DOHH2 (cell line): ENCODE data around the gene SSC5D.

ENCODE experiments used
- H3F3A ChIP-seq: fragments of 200-600 bp; sonication (generic), shearing (Covaris generic); 2 replicates; pipeline ENCODE4 v1.6.0; 2016; ENCODE audit warnings: antibody characterized with exemption, mild to moderate bottlenecking; ENCODE audit not compliant: control insufficient read depth, insufficient read depth
- H3K27ac ChIP-seq: fragments of 200-600 bp; sonication (generic); 2 replicates; pipeline ENCODE4 v1.5.1; 2014; ENCODE audit warnings: low read depth, mild to moderate bottlenecking, low read length, moderate library complexity
- H3K27me3 ChIP-seq: fragments of 200-600 bp; sonication (generic); 2 replicates; pipeline ENCODE4 v1.6.1; 2014; ENCODE audit warnings: mild to moderate bottlenecking, low read length, mixed read lengths; ENCODE audit not compliant: control insufficient read depth
- H3K36me3 ChIP-seq: fragments of 200-600 bp; sonication (generic); 2 replicates; pipeline ENCODE4 v1.6.1; 2014; ENCODE audit warnings: mild to moderate bottlenecking, low read length, moderate library complexity, mixed read lengths; ENCODE audit not compliant: control insufficient read depth
- H3K4me1 ChIP-seq: fragments of 200-600 bp; sonication (generic); 2 replicates; pipeline ENCODE4 v1.6.1; 2014; ENCODE audit warnings: mild to moderate bottlenecking, low read length, mixed read lengths; ENCODE audit not compliant: control insufficient read depth
- H3K4me2 ChIP-seq: fragments of 200-600 bp; sonication (generic); 2 replicates; pipeline ENCODE4 v1.6.0; 2014; ENCODE audit warnings: mild to moderate bottlenecking, low read length, moderate library complexity
- H3K4me3 ChIP-seq: fragments of 200-600 bp; sonication (generic); 2 replicates; pipeline ENCODE4 v1.5.1; 2014; ENCODE audit warnings: mild to moderate bottlenecking, low read length, mixed read lengths
- H3K79me2 ChIP-seq: fragments of 200-600 bp; sonication (generic); 2 replicates; pipeline ENCODE4 v1.6.1; 2014; ENCODE audit warnings: mild to moderate bottlenecking, low read length, mixed read lengths; ENCODE audit not compliant: control insufficient read depth
- H3K9me2 ChIP-seq: fragments of 200-600 bp; sonication (generic); replicated peaks from 2 replicates; pipeline ENCODE4 v1.6.1; 2014; ENCODE audit warnings: mild to moderate bottlenecking, low read length, mixed read lengths; ENCODE audit not compliant: control insufficient read depth
- H3K9me3 ChIP-seq: fragments of 200-600 bp; sonication (generic); 2 replicates; pipeline ENCODE4 v1.6.1; 2014; ENCODE audit warnings: antibody characterized with exemption, low read length, mixed read lengths; ENCODE audit not compliant: control insufficient read depth, insufficient read depth
- H4K20me1 ChIP-seq: fragments of 200-600 bp; sonication (generic); 2 replicates; pipeline ENCODE4 v1.6.0; 2014; ENCODE audit warnings: low read depth, mild to moderate bottlenecking, antibody characterized with exemption, low read length, moderate library complexity; ENCODE audit not compliant: control insufficient read depth, insufficient read depth
- EZH2phosphoT487 ChIP-seq: fragments of 200-600 bp; sonication (generic); IDR thresholded peaks from 2 replicates; pipeline ENCODE4 v1.6.1; 2017; ENCODE audit warnings: borderline replicate concordance, mild to moderate bottlenecking, antibody characterized with exemption, low read length, moderate library complexity, mixed read lengths
- TF ChIP-seq, protein P1 (sequence below): fragments of 200-600 bp; sonication (generic); IDR thresholded peaks from one replicate; pipeline ENCODE4 v1.5.1; 2014; ENCODE audit warnings: antibody characterized with exemption, mild to moderate bottlenecking, low read depth, low read length; ENCODE audit not compliant: poor library complexity, severe bottlenecking

Gene SSC5D

DNA sequence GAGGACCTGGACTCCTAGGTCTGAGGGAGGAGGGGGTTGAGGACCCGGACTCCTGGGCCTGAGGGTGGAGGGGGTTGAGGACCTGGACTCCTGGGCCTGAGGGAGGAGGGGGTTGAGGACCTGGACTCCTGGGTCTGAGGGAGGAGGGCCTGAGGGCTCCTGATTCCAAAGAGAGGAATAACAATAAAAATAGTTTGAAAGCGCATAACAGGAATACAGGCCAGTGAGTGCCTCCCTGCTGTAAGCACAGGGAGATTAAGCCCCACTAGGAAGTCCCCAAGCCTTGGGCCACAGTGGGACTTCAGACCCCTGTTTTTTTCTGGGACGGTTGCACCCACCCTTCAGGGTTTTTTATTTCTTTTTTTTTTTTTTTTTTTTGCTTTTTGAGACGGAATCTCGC lies 49.9 kb downstream of the SSC5D start:
- Histone ChIP-seq H3K4me2 (no peak overlapping the region), H3K9me2 (no peaks in the 10 kb centered on the region), H3K79me2 (no peaks in the 10 kb centered on the region), H3K27me3 (no peaks in the 10 kb centered on the region), H3K36me3 (no peaks in the 10 kb centered on the region), H4K20me1 (no peaks in the 10 kb centered on the region), H3K27ac (no peak overlapping the region), H3K4me1 (no peaks in the 10 kb centered on the region), H3K4me3 (no peak overlapping the region), H3K9me3 (no peaks in the 10 kb centered on the region), H3F3A (no peaks in the 10 kb centered on the region)
- TF ChIP-seq, protein P1, sequence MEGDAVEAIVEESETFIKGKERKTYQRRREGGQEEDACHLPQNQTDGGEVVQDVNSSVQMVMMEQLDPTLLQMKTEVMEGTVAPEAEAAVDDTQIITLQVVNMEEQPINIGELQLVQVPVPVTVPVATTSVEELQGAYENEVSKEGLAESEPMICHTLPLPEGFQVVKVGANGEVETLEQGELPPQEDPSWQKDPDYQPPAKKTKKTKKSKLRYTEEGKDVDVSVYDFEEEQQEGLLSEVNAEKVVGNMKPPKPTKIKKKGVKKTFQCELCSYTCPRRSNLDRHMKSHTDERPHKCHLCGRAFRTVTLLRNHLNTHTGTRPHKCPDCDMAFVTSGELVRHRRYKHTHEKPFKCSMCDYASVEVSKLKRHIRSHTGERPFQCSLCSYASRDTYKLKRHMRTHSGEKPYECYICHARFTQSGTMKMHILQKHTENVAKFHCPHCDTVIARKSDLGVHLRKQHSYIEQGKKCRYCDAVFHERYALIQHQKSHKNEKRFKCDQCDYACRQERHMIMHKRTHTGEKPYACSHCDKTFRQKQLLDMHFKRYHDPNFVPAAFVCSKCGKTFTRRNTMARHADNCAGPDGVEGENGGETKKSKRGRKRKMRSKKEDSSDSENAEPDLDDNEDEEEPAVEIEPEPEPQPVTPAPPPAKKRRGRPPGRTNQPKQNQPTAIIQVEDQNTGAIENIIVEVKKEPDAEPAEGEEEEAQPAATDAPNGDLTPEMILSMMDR, result no peak
- no peak for TF ChIP-seq EZH2phosphoT487

DNA sequence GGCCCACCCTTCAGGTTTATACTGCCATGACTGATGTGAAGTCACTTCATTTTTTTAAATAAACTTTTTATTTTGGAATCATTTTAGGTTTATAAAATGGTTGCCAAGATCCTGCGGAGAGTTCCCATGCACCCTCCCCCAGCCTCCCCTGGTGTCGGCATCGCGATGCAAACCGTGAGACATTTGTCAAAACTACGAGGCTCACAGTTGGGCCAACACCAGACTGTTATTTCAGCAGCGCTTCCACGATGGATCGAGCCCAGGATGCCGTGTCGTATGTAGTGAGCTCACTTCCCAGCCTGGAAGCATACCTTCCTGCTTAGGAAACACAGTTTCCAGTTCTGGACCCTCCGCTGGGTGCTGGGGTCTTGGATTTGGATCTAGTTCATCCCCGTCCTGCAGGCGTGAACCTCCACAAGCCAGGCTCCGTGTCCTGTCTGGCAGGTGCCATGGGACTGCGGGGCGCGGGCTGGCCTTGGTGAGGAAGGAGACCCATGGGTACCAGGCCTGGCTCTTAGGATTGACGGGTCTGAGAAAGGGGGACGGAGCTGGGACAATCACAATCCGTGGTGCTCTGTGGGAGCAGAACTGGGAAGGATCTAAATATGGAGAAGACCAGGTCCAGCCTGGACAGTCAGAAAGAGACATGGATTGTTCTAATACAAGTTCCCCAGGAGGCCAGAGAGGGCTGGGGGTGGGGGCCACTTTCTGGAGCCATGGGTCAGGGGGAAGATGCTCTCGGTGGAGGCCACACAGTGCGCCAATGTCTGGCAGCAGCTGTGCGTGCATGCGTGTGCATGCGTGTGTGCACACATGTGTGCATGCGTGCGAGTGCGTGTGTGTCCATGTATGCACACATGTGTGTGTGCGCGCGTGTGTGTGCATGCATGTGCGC lies 51.1 kb downstream of the SSC5D start:
- no peak for TF ChIP-seq EZH2phosphoT487
- no peak overlapping the region for H3K4me3 ChIP-seq
- H3K79me2 ChIP-seq, result no peaks in the 10 kb centered on the region
- H3K27ac ChIP-seq, result no peak overlapping the region
- no peaks in the 10 kb centered on the region for H4K20me1 ChIP-seq
- no peaks in the 10 kb centered on the region for H3K9me2 ChIP-seq
- H3K27me3 ChIP-seq, result no peaks in the 10 kb centered on the region
- H3K36me3 ChIP-seq, result no peaks in the 10 kb centered on the region
- H3K4me2 ChIP-seq, result no peak overlapping the region
- H3K9me3 ChIP-seq, result no peaks in the 10 kb centered on the region
- H3F3A ChIP-seq, result no peaks in the 10 kb centered on the region
- H3K4me1 ChIP-seq, result no peaks in the 10 kb centered on the region

DNA sequence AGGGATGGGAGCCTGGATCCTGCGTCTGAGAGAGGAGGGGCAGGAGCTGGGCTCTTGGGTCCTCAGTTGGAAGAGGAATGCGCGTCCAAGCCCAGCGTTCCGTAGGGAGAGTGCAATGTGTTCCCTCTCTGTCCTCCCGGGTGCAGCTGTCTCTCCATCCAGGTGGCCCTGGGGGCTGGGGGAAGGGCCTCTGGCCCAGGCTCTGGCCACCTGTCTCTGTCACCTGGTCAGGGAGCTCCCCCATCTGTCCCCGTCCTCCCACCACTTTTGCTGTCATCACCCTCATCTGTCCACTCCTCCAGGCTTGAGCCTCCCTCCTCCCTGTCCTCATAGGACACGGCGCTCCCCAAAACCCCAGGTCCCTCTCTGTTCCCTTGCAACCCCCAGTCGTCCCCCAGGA lies 52.4 kb downstream of the SSC5D start:
- no peaks in the 10 kb centered on the region for H3K9me2 ChIP-seq
- H3K4me3 ChIP-seq, result no peak overlapping the region
- H3K27me3 ChIP-seq, result no peaks in the 10 kb centered on the region
- H3K79me2 ChIP-seq, result no peaks in the 10 kb centered on the region
- H3K27ac ChIP-seq, result no peak overlapping the region
- no peaks in the 10 kb centered on the region for H4K20me1 ChIP-seq
- H3K4me1 ChIP-seq, result no peaks in the 10 kb centered on the region
- no peak for TF ChIP-seq EZH2phosphoT487
- TF ChIP-seq, protein P1, result no peak
- H3K36me3 ChIP-seq, result no peaks in the 10 kb centered on the region
- H3F3A ChIP-seq, result no peaks in the 10 kb centered on the region
- no peaks in the 10 kb centered on the region for H3K9me3 ChIP-seq
- no peak overlapping the region for H3K4me2 ChIP-seq

DNA sequence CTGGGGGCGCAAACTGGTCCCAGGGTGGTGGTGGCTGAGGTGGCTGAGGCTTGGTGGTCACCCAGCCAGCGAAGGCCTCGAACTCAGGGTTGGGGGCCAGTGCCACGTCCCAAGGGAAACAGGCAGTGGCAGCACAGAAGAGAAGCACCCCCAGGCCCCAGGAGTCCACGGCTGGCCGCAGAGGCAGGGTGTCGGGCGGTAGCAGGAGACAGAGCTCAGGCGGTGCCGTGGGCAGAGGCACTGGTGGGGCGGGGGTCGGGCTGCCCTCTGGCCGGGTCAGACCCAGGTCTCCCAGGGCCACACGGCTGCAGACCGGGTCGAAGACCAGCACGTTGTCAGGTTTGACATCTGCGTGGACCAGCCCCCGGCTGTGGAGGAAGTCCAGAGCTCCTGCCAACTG lies 52.9 kb downstream of the SSC5D start:
- H3K27me3 ChIP-seq, result no peaks in the 10 kb centered on the region
- H3K4me2 ChIP-seq, result no peak overlapping the region
- H3K36me3 ChIP-seq, result no peaks in the 10 kb centered on the region
- no peaks in the 10 kb centered on the region for H3K4me1 ChIP-seq
- no peak overlapping the region for H3K4me3 ChIP-seq
- TF ChIP-seq, protein P1, result no peak
- no peak for TF ChIP-seq EZH2phosphoT487
- no peaks in the 10 kb centered on the region for H3F3A ChIP-seq
- H3K27ac ChIP-seq, result no peak overlapping the region
- H3K79me2 ChIP-seq, result no peaks in the 10 kb centered on the region
- no peaks in the 10 kb centered on the region for H4K20me1 ChIP-seq
- no peaks in the 10 kb centered on the region for H3K9me2 ChIP-seq
- no peaks in the 10 kb centered on the region for H3K9me3 ChIP-seq
